Activated CD4-positive, CD25-positive, alpha-beta regulatory T cell treated with anti-CD3 and anti-CD28 coated beads, Interleukin-2, amount 50 U/mL, for 72 hours (primary cell): ENCODE measurements around the gene ABCC4.

Source experiments
- DNase-seq: peaks from one replicate; pipeline ENCODE4 v3.0.0; 2021

Gene ABCC4

DNA sequence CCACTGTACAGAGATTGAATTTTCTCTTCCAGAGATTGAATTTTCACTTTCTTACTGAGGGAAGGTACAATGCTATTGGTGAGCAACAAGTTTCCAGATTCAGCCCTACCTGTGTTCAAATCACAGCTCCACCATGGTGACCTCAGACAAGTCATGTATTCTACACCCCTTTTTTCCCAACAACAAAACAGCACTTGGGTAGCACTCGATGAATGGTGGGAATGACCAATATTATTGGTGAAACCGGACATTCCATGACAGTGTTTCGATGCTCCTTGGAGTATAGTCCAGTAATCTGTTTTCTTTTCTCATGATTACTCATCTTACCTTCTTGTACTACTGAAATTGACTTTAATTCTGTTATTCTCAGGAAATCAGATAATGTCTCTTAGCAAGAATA is 322.7 kb downstream of the ABCC4 start:
- no peak for DNase-seq

DNA sequence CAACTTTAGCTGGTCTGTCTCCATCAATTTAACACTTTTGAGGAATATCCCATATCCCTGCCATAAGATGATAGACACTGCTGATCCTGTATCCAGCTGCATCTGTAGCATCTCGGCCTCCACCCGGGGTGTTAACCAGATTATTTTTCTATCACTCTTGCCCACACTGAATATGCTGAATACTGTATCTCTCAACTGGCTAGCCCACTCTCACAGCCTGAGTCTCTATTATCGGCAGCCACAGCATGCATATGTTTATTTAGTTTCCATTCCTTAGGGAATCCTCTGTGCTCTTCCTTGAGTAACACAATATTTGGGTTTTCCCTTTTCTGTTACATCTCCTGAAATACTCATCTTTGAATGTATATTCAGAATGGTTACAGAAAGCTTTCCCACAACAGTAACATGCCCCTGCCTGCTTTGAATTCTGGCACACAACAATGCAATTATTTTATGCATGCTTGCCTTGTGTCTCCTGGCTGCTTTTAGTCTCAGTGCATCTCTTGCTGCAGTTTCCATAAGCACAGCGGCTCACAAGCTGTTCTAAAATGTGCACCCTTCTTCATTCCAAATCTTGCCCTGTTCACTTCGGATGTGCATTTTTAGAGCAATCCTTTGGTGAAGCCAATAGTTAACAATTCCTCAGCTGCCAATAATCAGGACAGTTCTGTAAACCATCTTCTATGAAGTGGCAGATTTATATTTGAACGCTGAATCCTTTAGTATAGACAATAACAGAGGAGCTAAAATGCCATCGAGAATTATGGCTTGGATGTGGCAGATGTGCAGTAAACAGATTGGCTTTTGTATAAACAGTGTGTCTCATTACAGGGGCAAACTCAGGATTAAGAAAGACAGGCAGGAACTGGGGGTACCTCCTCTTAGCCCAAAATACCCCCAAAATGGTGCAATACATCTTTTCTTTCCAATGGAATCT is 327.0 kb downstream of the ABCC4 start:
- DNase-seq, result no peak

DNA sequence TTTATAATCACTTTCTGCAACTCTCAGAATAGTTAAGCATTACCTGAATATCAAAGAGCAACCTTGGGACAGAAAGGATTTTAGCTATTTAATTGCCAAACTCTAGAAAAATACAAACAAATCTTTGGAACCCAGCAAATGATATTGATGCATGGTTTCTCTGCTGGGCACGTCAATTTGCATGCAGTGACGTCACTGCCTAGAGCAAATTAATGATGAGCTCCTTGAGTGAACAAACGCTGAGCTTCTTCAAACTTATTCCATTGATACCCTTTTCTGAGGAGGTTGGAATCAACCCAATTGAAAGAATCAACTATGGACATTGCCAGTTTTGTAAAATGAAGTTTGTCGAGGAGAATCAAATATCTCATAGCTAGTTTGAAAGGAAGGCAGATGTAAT is 329.0 kb downstream of the ABCC4 start:
- no peak for DNase-seq
